Calu3 (cell line): ENCODE measurements around the gene UBLCP1. TPM values are rescaled to one million over a fixed set of nuclear protein-coding genes. Genes with fewer than 3 reads are reported as not detected.

Experiments used
- BruUV-seq: library from RNA; stranded (reverse); fragments of 400-500 nt; replicated peaks from 2 replicates; lab custom pipeline; 2021; lab: Mats Ljungman, UMichigan
- CTCF ChIA-PET: fragments of 300-600 bp; sonication (Branson Sonifier 250); formaldehyde crosslinking; loops from one replicate; lab custom pipeline; 2022; ENCODE audit warnings: antibody characterized with exemption; lab: Charles Lee
- DNase-seq: peaks from one replicate; pipeline ENCODE4 v3.0.0; 2022
- H3K27ac Mint-ChIP-seq: one replicate; pipeline ENCODE4 v1.8.0; 2022; ENCODE audit warnings: mixed read lengths; ENCODE audit not compliant: unreplicated experiment
- H3K27me3 Mint-ChIP-seq: one replicate; pipeline ENCODE4 v1.8.0; 2022; ENCODE audit warnings: mixed read lengths; ENCODE audit not compliant: unreplicated experiment
- H3K36me3 Mint-ChIP-seq: one replicate; pipeline ENCODE4 v1.8.0; 2022; ENCODE audit warnings: mild to moderate bottlenecking, moderate library complexity, mixed read lengths; ENCODE audit not compliant: insufficient read depth, unreplicated experiment
- H3K4me1 Mint-ChIP-seq: one replicate; pipeline ENCODE4 v1.8.0; 2022; ENCODE audit warnings: mild to moderate bottlenecking, low read depth, mixed read lengths; ENCODE audit not compliant: unreplicated experiment
- H3K4me3 Mint-ChIP-seq: one replicate; pipeline ENCODE4 v1.8.0; 2022; ENCODE audit warnings: mild to moderate bottlenecking, low read depth, moderate library complexity, mixed read lengths; ENCODE audit not compliant: unreplicated experiment
- H3K9me3 Mint-ChIP-seq: one replicate; pipeline ENCODE4 v1.8.0; 2022; ENCODE audit warnings: low read depth, mixed read lengths; ENCODE audit not compliant: unreplicated experiment
- CTCF ChIP-seq: fragments of 200-600 bp; IDR thresholded peaks from one replicate; pipeline ENCODE4 v1.8.0; 2022; ENCODE audit warnings: antibody characterized with exemption; ENCODE audit not compliant: unreplicated experiment
- intact Hi-C: fragments of 100-400 bp; cut with micrococcal nuclease; formaldehyde crosslinking; loops from one replicate; pipeline ENCODE4 v1.10.0; 2022; ENCODE audit not compliant: unreplicated experiment
- total RNA-seq: library from RNA; stranded (reverse); gene quantifications from 2 replicates; pipeline ENCODE4 v1.2.3, GENCODE V29; 2022

The UBLCP1 gene
- total RNA-seq, 1 experiment from 2014 or later, result 35.8 TPM

DNA sequence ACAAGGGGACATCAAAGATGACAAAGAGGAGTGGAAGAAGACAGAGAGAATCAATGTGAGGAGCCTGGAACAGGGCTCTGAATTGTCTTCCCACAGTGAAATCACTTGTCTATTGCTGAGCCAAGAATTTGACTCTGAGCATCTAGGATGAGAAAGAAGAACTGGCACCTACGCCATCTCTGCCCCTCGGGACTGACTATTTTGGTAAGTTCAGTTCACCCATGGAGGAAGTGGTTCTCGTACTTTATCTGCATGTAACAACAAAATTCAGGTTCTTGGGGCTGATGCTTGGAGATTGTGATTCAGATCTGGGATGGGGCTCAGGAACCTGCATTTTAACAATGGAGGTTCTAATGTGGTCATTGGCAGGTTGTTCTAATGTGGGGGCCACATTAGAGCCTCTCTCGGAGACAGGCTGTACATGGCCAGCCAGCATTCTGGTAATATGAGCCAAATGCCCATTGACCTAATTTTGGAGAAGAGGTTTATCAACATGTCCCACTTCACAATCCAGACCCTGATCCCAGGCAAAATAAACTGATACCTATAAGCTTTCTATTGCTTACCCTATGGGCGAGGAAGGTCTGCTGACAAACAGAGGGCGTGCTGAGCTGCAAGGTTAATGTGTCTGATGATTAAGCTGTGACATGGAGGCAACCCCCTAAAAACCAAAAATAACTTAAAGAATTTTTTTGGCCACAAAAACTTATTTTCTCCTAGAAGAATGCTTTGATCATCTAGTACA is 69.9 kb downstream of the UBLCP1 start:
- peaks cover 7% of the 10 kb centered on the region for H3K36me3 Mint-ChIP-seq
- no TSS peak for BruUV-seq
- no peak overlapping the region for H3K27ac Mint-ChIP-seq
- DNase-seq, result no peak
- TF ChIP-seq CTCF, result no peak
- H3K4me1 Mint-ChIP-seq, result peaks cover 20% of the 10 kb centered on the region
- H3K9me3 Mint-ChIP-seq, result no peaks in the 10 kb centered on the region
- CTCF ChIA-PET, result no interaction called here
- peaks cover 91% of the 10 kb centered on the region for H3K27me3 Mint-ChIP-seq
- H3K4me3 Mint-ChIP-seq, result no peak overlapping the region
- intact Hi-C loops, result loop anchor here (5.0 to 10.0 kb wide), 2 partner anchors 582 to 654 kb away; partner anchors contain the start of gene ADRA1B

DNA sequence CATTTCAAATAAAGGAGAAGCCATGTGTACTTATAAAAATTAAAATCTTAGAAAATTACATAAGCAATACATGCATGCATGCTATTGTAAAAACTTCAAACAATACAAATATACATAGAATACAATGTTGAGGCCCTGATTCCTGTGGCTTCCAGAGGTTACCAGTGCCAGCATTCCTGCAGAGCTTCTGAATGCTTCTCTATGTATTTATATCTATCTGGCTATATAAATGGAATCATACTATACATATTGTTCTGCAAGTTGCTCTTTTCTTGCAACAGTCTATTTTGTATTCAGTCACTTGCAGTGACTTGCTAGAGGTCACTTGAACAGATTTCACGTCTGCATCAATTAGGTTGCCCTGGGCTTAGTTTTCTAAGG is 70.4 kb downstream of the UBLCP1 start:
- H3K27ac Mint-ChIP-seq, result no peak overlapping the region
- peaks cover 85% of the 10 kb centered on the region for H3K27me3 Mint-ChIP-seq
- no peak overlapping the region for H3K4me3 Mint-ChIP-seq
- H3K36me3 Mint-ChIP-seq, result peaks cover 7% of the 10 kb centered on the region
- no peaks in the 10 kb centered on the region for H3K9me3 Mint-ChIP-seq
- no peak for TF ChIP-seq CTCF
- peaks cover 24% of the 10 kb centered on the region for H3K4me1 Mint-ChIP-seq
- intact Hi-C loops, result loop anchor here (5.0 to 10.0 kb wide), 2 partner anchors 581 to 654 kb away; partner anchors contain the start of gene ADRA1B
- CTCF ChIA-PET, result no interaction called here
- no peak for DNase-seq
- BruUV-seq, result no TSS peak

Other genes with a start within 250 kb of the UBLCP1 start
- not detected in 2 replicates for gene EBF1, start 163.4 kb upstream of the UBLCP1 start, total RNA-seq
- gene RNF145, start 53.7 kb upstream of the UBLCP1 start, total RNA-seq, result 169 and 193 TPM in 2 replicates
- not detected in 2 replicates for gene IL12B, start 67.2 kb downstream of the UBLCP1 start, total RNA-seq